GM18858 (cell line): ENCODE measurements around the gene CR1L.
A peak's percentile ranks its signal among the peaks of the same experiment; 100 is the strongest.
"Not testable (repeated sequence)": the region's sequence is repeated elsewhere in the genome, so short reads cannot be mapped to it uniquely, and the experiment has no call there.

Experiments
- ATAC-seq: cut with Tn5 transposase; IDR thresholded peaks from one replicate; pipeline ENCODE4 v1.9.1; 2021; ENCODE audit not compliant: unreplicated experiment

CR1L gene

GRCh38 chr1:207645635-207646081 lies 725 bp downstream of the CR1L start:
- ATAC-seq = no peak

- ATAC-seq = no peak
These were observed 1.2 kb downstream of the CR1L start for GRCh38 chr1:207646171-207646570.

GRCh38 chr1:207646944-207647579 lies 2.1 kb downstream of the CR1L start:
- no peak for ATAC-seq

- ATAC-seq = no peak
These were observed 2.9 kb downstream of the CR1L start for GRCh38 chr1:207647671-207648333.

GRCh38 chr1:207648334-207649209 lies 3.6 kb downstream of the CR1L start:
- no peak for ATAC-seq

- ATAC-seq = no peak
These were observed 4.3 kb downstream of the CR1L start for GRCh38 chr1:207649210-207649753.

GRCh38 chr1:207649865-207650580 lies 5.1 kb downstream of the CR1L start:
- ATAC-seq = no peak

- no peak for ATAC-seq
These were observed 6.7 kb downstream of the CR1L start for GRCh38 chr1:207651583-207651982.

GRCh38 chr1:207654320-207654719 lies 9.4 kb downstream of the CR1L start:
- ATAC-seq = no peak

GRCh38 chr1:207658408-207658807 lies 13.5 kb downstream of the CR1L start:
- ATAC-seq = no peak

GRCh38 chr1:207658904-207659485 lies 14.1 kb downstream of the CR1L start:
- ATAC-seq = no peak

- ATAC-seq = no peak
These were observed 14.7 kb downstream of the CR1L start for GRCh38 chr1:207659545-207660153.

- ATAC-seq = not testable (repeated sequence)
These were observed 16.5 kb downstream of the CR1L start for GRCh38 chr1:207661420-207661819.

- ATAC-seq = no peak
These were observed 21.4 kb downstream of the CR1L start for GRCh38 chr1:207666342-207666741.

- no peak for ATAC-seq
These were observed 24.6 kb downstream of the CR1L start for GRCh38 chr1:207669528-207670009.

GRCh38 chr1:207670192-207670591 lies 25.3 kb downstream of the CR1L start:
- ATAC-seq = peak; percentile 54

GRCh38 chr1:207670997-207671396 lies 26.1 kb downstream of the CR1L start:
- no peak for ATAC-seq

GRCh38 chr1:207672522-207673130 lies 27.7 kb downstream of the CR1L start:
- no peak for ATAC-seq

GRCh38 chr1:207673399-207673798 lies 28.5 kb downstream of the CR1L start:
- ATAC-seq = no peak
